T-helper 17 cell (primary cell): ENCODE results near the gene RAB6B. TPM values are rescaled to one million over a fixed set of nuclear protein-coding genes. Genes with fewer than 3 reads are reported as not detected.

Source experiments
- ATAC-seq: fragments of 150-1000 bp; cut with Tn5 transposase; 2 replicates; pipeline ENCODE4 v1.10.0; 2021; ENCODE audit warnings: mild to moderate bottlenecking, moderate library complexity
- DNase-seq, 3 donors: peaks; one replicate each; pipeline versions ENCODE4 v3.0.0 to v3.0.0-alpha.2; 2020 to 2021
- H3K9me3 ChIP-seq: one replicate; pipeline ENCODE4 v1.7.0; 2013; ENCODE audit warnings: low read length, mild to moderate bottlenecking; ENCODE audit not compliant: control insufficient read depth, poor library complexity, severe bottlenecking
- H3K27ac Mint-ChIP-seq: one replicate; pipeline ENCODE4 v1.8.0; 2022; ENCODE audit warnings: mild to moderate bottlenecking, moderate library complexity, mixed read lengths
- H3K27me3 Mint-ChIP-seq: one replicate; pipeline ENCODE4 v1.8.0; 2022; ENCODE audit warnings: mixed read lengths
- H3K36me3 Mint-ChIP-seq: one replicate; pipeline ENCODE4 v1.8.0; 2022; ENCODE audit warnings: low read depth, mixed read lengths
- H3K4me1 Mint-ChIP-seq: one replicate; pipeline ENCODE4 v1.8.0; 2022; ENCODE audit warnings: mild to moderate bottlenecking, mixed read lengths
- H3K4me3 Mint-ChIP-seq: one replicate; pipeline ENCODE4 v1.8.0; 2022; ENCODE audit warnings: mild to moderate bottlenecking, moderate library complexity, mixed read lengths
- total RNA-seq, 4 donors: library from RNA in 2 of 4; stranded (reverse) in 2 of 4; gene quantifications; one replicate each; pipeline ENCODE4 v1.2.3 and lab custom pipeline; 2022 to 2026

RAB6B gene
- total RNA-seq, 2 donors from 2014 or later, result 1.8 to 4.3 TPM

DNA sequence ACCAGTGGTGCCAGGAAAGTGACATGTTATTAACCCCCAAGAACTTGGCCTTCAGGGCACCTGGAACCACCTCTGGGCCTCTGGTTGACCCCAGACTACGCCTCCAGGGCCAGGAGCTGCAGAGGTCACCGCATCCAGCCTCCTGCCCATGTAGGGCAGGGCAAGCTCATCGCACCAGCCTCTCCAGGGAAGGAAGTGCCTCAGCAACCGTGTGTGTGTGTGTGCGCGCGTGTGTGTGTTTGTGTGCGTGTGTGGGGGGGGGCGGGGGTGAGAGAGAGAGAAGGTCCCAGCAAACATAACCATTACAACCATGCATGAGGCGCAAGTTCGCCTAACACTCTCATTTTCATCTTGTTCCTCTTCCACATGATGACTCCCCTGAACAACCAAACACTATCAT lies 31.8 kb downstream of the RAB6B start:
- no peak for DNase-seq
- Mint-ChIP-seq H3K4me3 (no peak overlapping the region), H3K36me3 (peaks cover 5% of the 10 kb centered on the region), H3K4me1 (peaks cover 5% of the 10 kb centered on the region), H3K27ac (no peak overlapping the region), H3K27me3 (peaks cover 31% of the 10 kb centered on the region)
- H3K9me3 ChIP-seq, result no peaks in the 10 kb centered on the region
- ATAC-seq, result no peak

GRCh38 chr3:133862161-133862560 lies 33.5 kb downstream of the RAB6B start:
- H3K4me1 Mint-ChIP-seq, result peaks cover 5% of the 10 kb centered on the region
- DNase-seq (no peak), ATAC-seq (no peak)
- no peaks in the 10 kb centered on the region for H3K9me3 ChIP-seq
- peaks cover 2% of the 10 kb centered on the region for H3K36me3 Mint-ChIP-seq
- H3K27me3 Mint-ChIP-seq, result peaks cover 22% of the 10 kb centered on the region
- H3K27ac Mint-ChIP-seq, result peak overlapping the region; percentile 34
- H3K4me3 Mint-ChIP-seq, result no peak overlapping the region

- H3K27me3 Mint-ChIP-seq, result peaks cover 12% of the 10 kb centered on the region
- DNase-seq, result no peak
- peaks cover 2% of the 10 kb centered on the region for H3K36me3 Mint-ChIP-seq
- peaks cover 5% of the 10 kb centered on the region for H3K4me1 Mint-ChIP-seq
- H3K4me3 Mint-ChIP-seq, result no peak overlapping the region
- no peak overlapping the region for H3K27ac Mint-ChIP-seq
- H3K9me3 ChIP-seq, result no peaks in the 10 kb centered on the region
- ATAC-seq, result no peak
Measured at GRCh38 chr3:133860519-133860918, 35.2 kb downstream of the RAB6B start.

DNA sequence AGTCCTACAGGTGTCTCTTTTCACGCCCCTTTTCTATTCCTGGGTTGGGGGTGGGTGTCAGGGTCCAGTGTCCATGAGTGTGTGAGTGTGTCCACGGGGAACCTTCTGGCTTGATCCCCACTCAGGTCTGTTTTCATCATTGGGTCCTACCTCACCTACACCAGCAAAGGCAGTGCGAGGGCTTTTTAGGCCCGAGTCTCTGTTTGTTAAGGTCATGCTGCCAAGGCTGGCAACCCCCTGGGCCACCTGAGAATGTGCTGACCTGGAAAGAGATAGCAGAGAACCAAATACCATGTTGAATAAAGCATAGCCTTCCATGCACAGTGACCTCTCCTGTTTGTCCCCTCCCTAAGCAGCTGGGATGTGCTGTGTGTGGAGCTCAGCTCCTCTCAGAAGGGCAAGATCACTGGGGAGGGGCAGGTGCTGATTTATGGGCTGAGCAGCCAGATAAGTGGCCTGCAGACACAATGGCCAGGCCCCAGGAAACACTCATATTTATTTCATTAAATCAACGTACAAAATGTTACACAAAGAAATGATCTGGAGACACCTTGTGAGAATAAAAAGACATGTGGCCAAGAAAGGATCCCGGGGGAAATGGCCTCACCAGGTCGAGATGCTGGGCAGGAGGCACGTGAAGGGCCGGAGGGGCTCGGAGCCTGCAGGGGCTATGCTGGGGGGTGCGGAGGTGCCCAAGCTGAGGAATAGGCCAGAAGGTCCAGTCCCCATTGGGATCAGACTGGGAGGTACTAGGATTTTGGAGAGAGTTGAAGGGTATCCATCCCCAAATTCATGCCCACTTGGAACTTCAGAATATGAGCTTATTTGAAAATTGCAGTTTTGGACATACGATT lies 36.1 kb downstream of the RAB6B start:
- H3K9me3 ChIP-seq, result no peaks in the 10 kb centered on the region
- Mint-ChIP-seq H3K36me3 (peaks cover 2% of the 10 kb centered on the region), H3K4me3 (no peak overlapping the region), H3K27me3 (peaks cover 10% of the 10 kb centered on the region), H3K4me1 (peaks cover 5% of the 10 kb centered on the region), H3K27ac (no peak overlapping the region)
- DNase-seq (no peak), ATAC-seq (no peak)

DNA sequence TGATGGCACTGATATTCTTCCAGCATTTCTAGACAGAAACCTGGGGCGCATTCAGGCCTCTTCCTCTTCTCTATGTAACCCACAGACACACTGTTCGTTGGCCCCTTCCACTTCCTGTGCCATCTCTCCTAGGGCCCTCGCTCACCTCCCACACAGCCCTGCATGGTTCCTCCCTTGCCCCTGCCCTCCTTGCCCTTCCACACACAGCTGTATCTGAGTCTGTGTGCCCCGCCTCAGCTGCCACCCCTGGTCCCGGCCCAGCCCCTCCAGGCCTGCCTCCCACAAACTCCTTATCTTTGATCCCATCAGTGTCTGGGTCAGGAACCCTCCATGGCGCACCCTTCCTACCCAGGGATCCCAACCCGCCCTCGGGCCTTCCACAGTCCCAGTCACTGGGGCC lies 37.9 kb downstream of the RAB6B start:
- H3K27me3 Mint-ChIP-seq, result peaks cover 6% of the 10 kb centered on the region
- DNase-seq, result no peak
- no peak overlapping the region for H3K4me3 Mint-ChIP-seq
- H3K4me1 Mint-ChIP-seq, result peaks cover 5% of the 10 kb centered on the region
- H3K27ac Mint-ChIP-seq, result peak overlapping the region; percentile 49
- H3K36me3 Mint-ChIP-seq, result no peaks in the 10 kb centered on the region
- ATAC-seq, result no peak
- H3K9me3 ChIP-seq, result no peaks in the 10 kb centered on the region

DNA sequence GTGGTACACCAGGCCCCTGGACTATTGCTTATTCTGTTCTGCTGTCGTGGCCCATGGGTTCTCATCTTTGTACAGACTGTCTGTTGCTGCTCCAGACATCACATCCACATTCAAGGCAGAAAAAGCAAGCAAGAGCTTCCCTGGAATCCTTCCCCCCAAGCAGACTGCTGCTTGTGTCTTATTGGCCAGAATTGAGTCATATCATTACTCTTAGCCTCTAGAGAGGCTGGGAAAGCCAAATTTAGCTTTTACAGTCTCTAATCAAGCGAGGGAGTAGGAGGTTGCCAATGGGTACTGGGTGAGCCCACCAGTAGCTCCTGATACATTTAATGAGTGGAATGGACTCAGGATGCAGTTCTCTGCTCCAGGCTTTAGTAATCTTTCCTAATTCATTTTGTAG lies 39.4 kb downstream of the RAB6B start:
- H3K27ac Mint-ChIP-seq, result no peak overlapping the region
- no peak overlapping the region for H3K4me3 Mint-ChIP-seq
- peaks cover 2% of the 10 kb centered on the region for H3K4me1 Mint-ChIP-seq
- no peaks in the 10 kb centered on the region for H3K9me3 ChIP-seq
- DNase-seq (no peak), ATAC-seq (no peak)
- no peaks in the 10 kb centered on the region for H3K36me3 Mint-ChIP-seq
- H3K27me3 Mint-ChIP-seq, result no peaks in the 10 kb centered on the region

DNA sequence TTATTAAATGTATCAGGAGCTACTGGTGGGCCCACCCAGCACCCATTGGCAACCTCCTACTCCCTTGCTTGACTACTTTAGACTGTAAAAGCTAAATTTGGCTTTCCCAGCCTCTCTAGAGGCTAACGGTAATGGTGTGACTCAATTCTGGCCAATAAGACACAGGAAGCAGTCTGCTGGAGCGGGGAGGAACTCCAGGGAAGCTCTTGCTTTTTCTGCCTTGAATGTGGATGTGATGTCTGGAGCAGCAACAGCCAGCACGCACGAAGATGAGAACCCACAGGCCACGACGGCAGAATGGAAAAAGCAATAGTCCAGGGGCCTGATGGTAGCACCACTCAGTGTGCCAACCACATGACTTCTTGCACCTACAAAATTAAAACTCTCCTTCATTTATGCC lies 39.9 kb downstream of the RAB6B start:
- Mint-ChIP-seq H3K36me3 (no peaks in the 10 kb centered on the region), H3K4me1 (peaks cover 2% of the 10 kb centered on the region), H3K27ac (no peak overlapping the region), H3K27me3 (no peaks in the 10 kb centered on the region), H3K4me3 (no peak overlapping the region)
- H3K9me3 ChIP-seq, result no peaks in the 10 kb centered on the region
- DNase-seq (no peak), ATAC-seq (no peak)

DNA sequence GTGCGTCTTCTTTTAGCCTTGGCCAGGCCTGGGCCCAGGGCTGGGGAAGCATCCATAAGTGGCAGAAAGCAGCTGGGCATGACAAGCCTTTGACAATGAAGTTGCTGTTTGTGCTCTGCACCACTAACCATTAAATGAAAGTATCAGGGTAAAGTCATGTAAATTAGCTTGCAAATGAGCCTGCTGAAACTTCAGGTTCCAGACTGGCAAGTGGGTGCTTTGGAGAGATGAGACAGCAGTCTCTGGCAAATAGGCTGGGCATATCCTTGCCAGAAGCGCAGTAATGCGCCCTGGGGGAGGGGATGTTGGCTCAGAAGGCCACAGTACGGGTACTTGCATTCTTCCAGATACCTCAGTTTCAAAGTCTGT lies 40.7 kb downstream of the RAB6B start:
- Mint-ChIP-seq H3K27ac (no peak overlapping the region), H3K4me1 (peaks cover 2% of the 10 kb centered on the region), H3K27me3 (peaks cover 4% of the 10 kb centered on the region), H3K4me3 (no peak overlapping the region), H3K36me3 (no peaks in the 10 kb centered on the region)
- DNase-seq (no peak), ATAC-seq (no peak)
- no peaks in the 10 kb centered on the region for H3K9me3 ChIP-seq

- DNase-seq (no peak), ATAC-seq (no peak)
- Mint-ChIP-seq H3K27ac (no peak overlapping the region), H3K4me3 (no peak overlapping the region), H3K4me1 (peaks cover 2% of the 10 kb centered on the region), H3K36me3 (no peaks in the 10 kb centered on the region), H3K27me3 (peaks cover 8% of the 10 kb centered on the region)
- no peaks in the 10 kb centered on the region for H3K9me3 ChIP-seq
Measured at GRCh38 chr3:133854264-133855001, 41.2 kb downstream of the RAB6B start.

- DNase-seq, result no peak
- no peaks in the 10 kb centered on the region for H3K36me3 Mint-ChIP-seq
- no peak overlapping the region for H3K27ac Mint-ChIP-seq
- no peak overlapping the region for H3K4me3 Mint-ChIP-seq
- H3K4me1 Mint-ChIP-seq, result peaks cover 2% of the 10 kb centered on the region
- H3K9me3 ChIP-seq, result no peaks in the 10 kb centered on the region
- no peak for ATAC-seq
- H3K27me3 Mint-ChIP-seq, result peaks cover 12% of the 10 kb centered on the region
Measured at GRCh38 chr3:133853925-133854227, 41.8 kb downstream of the RAB6B start.

DNA sequence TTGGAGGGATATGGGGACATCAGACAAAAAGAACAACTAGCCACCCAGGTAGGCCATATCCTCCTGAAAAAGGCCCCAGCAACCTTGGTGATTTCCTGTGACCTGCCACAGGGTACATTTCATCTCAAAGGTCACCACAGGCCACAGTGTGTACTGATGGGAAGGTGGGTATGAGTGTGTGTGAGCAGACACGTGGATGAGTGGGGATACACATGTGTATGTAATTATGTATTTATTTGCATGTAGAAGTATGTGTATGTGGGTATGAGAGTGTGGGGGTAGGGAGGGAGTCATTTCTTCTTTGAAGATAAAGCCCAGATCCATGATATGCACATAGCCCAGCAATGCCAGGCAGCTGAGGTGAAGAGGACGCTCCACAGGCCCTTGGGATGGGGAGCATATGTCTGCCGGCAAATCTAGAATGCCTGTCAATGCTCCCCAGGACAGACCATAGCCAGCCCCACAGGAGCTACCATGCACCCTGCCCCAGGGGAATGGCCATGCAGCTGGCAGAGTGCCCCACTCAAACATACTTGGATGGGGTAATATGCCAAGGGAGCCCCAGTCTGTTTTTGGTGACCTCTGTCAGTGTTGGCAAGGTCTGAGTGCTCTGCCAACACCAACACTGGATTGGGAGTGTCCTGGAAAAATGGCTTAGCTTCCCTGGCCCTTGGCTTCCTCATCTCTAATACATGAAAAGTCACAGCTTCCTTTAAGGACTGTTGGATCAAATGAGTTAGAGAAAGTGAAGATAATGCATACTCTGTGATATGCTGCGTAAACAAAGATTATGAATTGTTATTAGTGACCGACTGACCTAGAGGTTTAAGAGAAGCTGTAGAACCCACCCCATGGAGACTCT lies 42.4 kb downstream of the RAB6B start:
- DNase-seq (no peak), ATAC-seq (no peak)
- Mint-ChIP-seq H3K36me3 (no peaks in the 10 kb centered on the region), H3K4me1 (peaks cover 2% of the 10 kb centered on the region), H3K4me3 (no peak overlapping the region), H3K27me3 (peaks cover 18% of the 10 kb centered on the region), H3K27ac (no peak overlapping the region)
- no peaks in the 10 kb centered on the region for H3K9me3 ChIP-seq

- Mint-ChIP-seq H3K27ac (no peak overlapping the region), H3K4me1 (no peaks in the 10 kb centered on the region), H3K4me3 (no peak overlapping the region), H3K36me3 (no peaks in the 10 kb centered on the region), H3K27me3 (peaks cover 27% of the 10 kb centered on the region)
- DNase-seq (no peak), ATAC-seq (no peak)
- no peaks in the 10 kb centered on the region for H3K9me3 ChIP-seq
Measured at GRCh38 chr3:133851931-133852330, 43.8 kb downstream of the RAB6B start.

- Mint-ChIP-seq H3K27ac (no peak overlapping the region), H3K4me3 (no peak overlapping the region), H3K36me3 (no peaks in the 10 kb centered on the region), H3K4me1 (no peaks in the 10 kb centered on the region), H3K27me3 (peaks cover 31% of the 10 kb centered on the region)
- H3K9me3 ChIP-seq, result no peaks in the 10 kb centered on the region
- ATAC-seq, result no peak
- DNase-seq, result no peak
Measured at GRCh38 chr3:133851266-133851906, 44.3 kb downstream of the RAB6B start.
